ENCODE data around the gene STIM1. TPM values are rescaled to one million over a fixed set of nuclear protein-coding genes. Genes with fewer than 3 reads are reported as not detected.

The STIM1 gene
- total RNA-seq, 2 experiments from 2014 or later: 103 to 108 TPM

- no peak for DNase-seq
- Mint-ChIP-seq H3K27me3 (no peaks in the 10 kb centered on the region), H3K9me3 (peaks cover 5% of the 10 kb centered on the region), H3K4me3 (no peak overlapping the region), H3K27ac (no peak overlapping the region), H3K36me3 (ENCODE audit: low read depth) (peaks cover 60% of the 10 kb centered on the region), H3K4me1 (peaks cover 77% of the 10 kb centered on the region)
- ChIA-PET POLR2A (interaction anchor here (0.7 kb wide), 1 partner anchor 21 kb away, joined by 3 read pairs; no protein-coding TSS in a partner anchor), CTCF (interaction anchor here (0.5 to 3.4 kb wide), 10 partner anchors 8 to 113 kb away, joined by 3 to 18 read pairs (median 4); partner anchors contain the start of gene STIM1)
Observed at GRCh38 chr11:3967695-3968094, 112.2 kb downstream of the STIM1 start.

GRCh38 chr11:3969200-3969599 lies 113.7 kb downstream of the STIM1 start:
- peaks cover 74% of the 10 kb centered on the region for H3K4me1 Mint-ChIP-seq
- ChIA-PET POLR2A (no interaction called here), CTCF (interaction anchor here (1.0 to 3.4 kb wide), 4 partner anchors 26 to 144 kb away, joined by 3 to 18 read pairs (median 6); partner anchors contain the start of gene STIM1)
- DNase-seq: no peak
- no peaks in the 10 kb centered on the region for H3K27me3 Mint-ChIP-seq
- H3K36me3 Mint-ChIP-seq (ENCODE audit: low read depth): peaks cover 60% of the 10 kb centered on the region
- peaks cover 5% of the 10 kb centered on the region for H3K9me3 Mint-ChIP-seq
- H3K4me3 Mint-ChIP-seq: peak overlapping the region; percentile 32
- peak overlapping the region; percentile 84 for H3K27ac Mint-ChIP-seq

- CTCF ChIA-PET: interaction anchor here (0.6 to 3.4 kb wide), 6 partner anchors 12 to 122 kb away, joined by 3 to 18 read pairs (median 4); partner anchors contain the start of gene STIM1
- POLR2A ChIA-PET: no interaction called here
- H3K4me1 Mint-ChIP-seq: peaks cover 74% of the 10 kb centered on the region
- peaks cover 60% of the 10 kb centered on the region for H3K36me3 Mint-ChIP-seq (ENCODE audit: low read depth)
- DNase-seq: peak; percentile 51
- H3K9me3 Mint-ChIP-seq: peaks cover 5% of the 10 kb centered on the region
- H3K27me3 Mint-ChIP-seq: no peaks in the 10 kb centered on the region
- peak overlapping the region; percentile 23 for H3K4me3 Mint-ChIP-seq
- H3K27ac Mint-ChIP-seq: peak overlapping the region; percentile 84
Observed at GRCh38 chr11:3969613-3970012, 114.1 kb downstream of the STIM1 start.

- H3K9me3 Mint-ChIP-seq: peaks cover 5% of the 10 kb centered on the region
- peak overlapping the region; percentile 84 for H3K27ac Mint-ChIP-seq
- peaks cover 73% of the 10 kb centered on the region for H3K4me1 Mint-ChIP-seq
- H3K36me3 Mint-ChIP-seq (ENCODE audit: low read depth): peaks cover 59% of the 10 kb centered on the region
- ChIA-PET CTCF (interaction anchor here (0.6 to 1.7 kb wide), 6 partner anchors 12 to 122 kb away, joined by 3 to 8 read pairs (median 4); partner anchors contain the start of gene STIM1), POLR2A (no interaction called here)
- peak overlapping the region; percentile 23 for H3K4me3 Mint-ChIP-seq
- no peaks in the 10 kb centered on the region for H3K27me3 Mint-ChIP-seq
- no peak for DNase-seq
Observed at GRCh38 chr11:3970108-3970507, 114.6 kb downstream of the STIM1 start.

- Mint-ChIP-seq H3K36me3 (ENCODE audit: low read depth) (peaks cover 52% of the 10 kb centered on the region), H3K4me3 (no peak overlapping the region), H3K4me1 (peaks cover 59% of the 10 kb centered on the region), H3K27ac (no peak overlapping the region), H3K27me3 (no peaks in the 10 kb centered on the region), H3K9me3 (peaks cover 5% of the 10 kb centered on the region)
- ChIA-PET POLR2A (no interaction called here), CTCF (interaction anchor here (0.5 kb wide), 1 partner anchor 11 kb away, joined by 3 read pairs; no protein-coding TSS in a partner anchor)
- no peak for DNase-seq
Observed at GRCh38 chr11:3971756-3972404, 116.4 kb downstream of the STIM1 start.

GRCh38 chr11:3972431-3972830 lies 117.0 kb downstream of the STIM1 start:
- POLR2A ChIA-PET: no interaction called here
- H3K4me1 Mint-ChIP-seq: peaks cover 57% of the 10 kb centered on the region
- CTCF ChIA-PET: interaction anchor here (1.7 to 3.0 kb wide), 2 partner anchors 61 to 117 kb away, joined by 3 to 13 read pairs; partner anchors contain the start of gene STIM1
- peaks cover 49% of the 10 kb centered on the region for H3K36me3 Mint-ChIP-seq (ENCODE audit: low read depth)
- DNase-seq: no peak
- H3K4me3 Mint-ChIP-seq: no peak overlapping the region
- H3K27me3 Mint-ChIP-seq: no peaks in the 10 kb centered on the region
- no peak overlapping the region for H3K27ac Mint-ChIP-seq
- peaks cover 5% of the 10 kb centered on the region for H3K9me3 Mint-ChIP-seq

- Mint-ChIP-seq H3K4me1 (peaks cover 43% of the 10 kb centered on the region), H3K27ac (no peak overlapping the region), H3K4me3 (no peak overlapping the region), H3K27me3 (no peaks in the 10 kb centered on the region), H3K9me3 (no peaks in the 10 kb centered on the region), H3K36me3 (ENCODE audit: low read depth) (peaks cover 36% of the 10 kb centered on the region)
- DNase-seq: no peak
- ChIA-PET POLR2A (no interaction called here), CTCF (interaction anchor here (0.5 to 1.9 kb wide), 4 partner anchors 10 to 120 kb away, joined by 3 to 10 read pairs (median 3); no protein-coding TSS in a partner anchor)
Observed at GRCh38 chr11:3977078-3977477, 121.6 kb downstream of the STIM1 start.

- H3K27me3 Mint-ChIP-seq: no peaks in the 10 kb centered on the region
- H3K4me1 Mint-ChIP-seq: peaks cover 69% of the 10 kb centered on the region
Observed at GRCh38 chr11:3981084-3981633, 125.7 kb downstream of the STIM1 start.

GRCh38 chr11:3982431-3982830 lies 127.0 kb downstream of the STIM1 start:
- no peaks in the 10 kb centered on the region for H3K27me3 Mint-ChIP-seq
- peaks cover 72% of the 10 kb centered on the region for H3K4me1 Mint-ChIP-seq
- no peak overlapping the region for H3K4me3 Mint-ChIP-seq
- no peak for DNase-seq
- H3K27ac Mint-ChIP-seq: no peak overlapping the region
- ChIA-PET POLR2A (interaction anchor here (0.5 kb wide), 1 partner anchor 169 kb away, joined by 7 read pairs; no protein-coding TSS in a partner anchor), CTCF (interaction anchor here (1.0 to 1.4 kb wide), 2 partner anchors 15 to 133 kb away, joined by 3 read pairs; no protein-coding TSS in a partner anchor)
- H3K9me3 Mint-ChIP-seq: no peaks in the 10 kb centered on the region
- H3K36me3 Mint-ChIP-seq (ENCODE audit: low read depth): peaks cover 44% of the 10 kb centered on the region

More at GRCh38 chr11:3981084-3981633, 125.7 kb downstream of the STIM1 start:
- H3K27ac Mint-ChIP-seq: no peak overlapping the region
- H3K9me3 Mint-ChIP-seq: no peaks in the 10 kb centered on the region
- no peak for DNase-seq
- ChIA-PET POLR2A (no interaction called here), CTCF (interaction anchor here (1.4 kb wide), 1 partner anchor 14 kb away, joined by 3 read pairs; no protein-coding TSS in a partner anchor)
- no peak overlapping the region for H3K4me3 Mint-ChIP-seq
- H3K36me3 Mint-ChIP-seq (ENCODE audit: low read depth): peaks cover 37% of the 10 kb centered on the region

GRCh38 chr11:3983101-3983500 lies 127.6 kb downstream of the STIM1 start:
- DNase-seq: peak; percentile 33
- peaks cover 75% of the 10 kb centered on the region for H3K4me1 Mint-ChIP-seq
- H3K4me3 Mint-ChIP-seq: no peak overlapping the region
- H3K27me3 Mint-ChIP-seq: no peaks in the 10 kb centered on the region
- H3K9me3 Mint-ChIP-seq: no peaks in the 10 kb centered on the region
- H3K27ac Mint-ChIP-seq: peak overlapping the region; percentile 34
- ChIA-PET POLR2A (interaction anchor here (0.5 to 0.7 kb wide), 2 partner anchors 64 to 170 kb away, joined by 5 to 7 read pairs; no protein-coding TSS in a partner anchor), CTCF (interaction anchor here (0.6 to 2.9 kb wide), 4 partner anchors 90 to 340 kb away, joined by 3 to 9 read pairs (median 4); partner anchors contain the start of gene STIM1)
- H3K36me3 Mint-ChIP-seq (ENCODE audit: low read depth): peaks cover 49% of the 10 kb centered on the region

- Mint-ChIP-seq H3K4me1 (peaks cover 79% of the 10 kb centered on the region), H3K27ac (peak overlapping the region; percentile 6), H3K36me3 (ENCODE audit: low read depth) (peaks cover 49% of the 10 kb centered on the region), H3K4me3 (no peak overlapping the region), H3K9me3 (no peaks in the 10 kb centered on the region), H3K27me3 (no peaks in the 10 kb centered on the region)
- DNase-seq: peak; percentile 39
- CTCF ChIA-PET: interaction anchor here (0.8 to 2.9 kb wide), 6 partner anchors 10 to 166 kb away, joined by 3 to 9 read pairs (median 4); partner anchors contain the start of gene STIM1
- POLR2A ChIA-PET: no interaction called here
Observed at GRCh38 chr11:3984896-3985295, 129.4 kb downstream of the STIM1 start.

GRCh38 chr11:3985631-3986030 lies 130.2 kb downstream of the STIM1 start:
- ChIA-PET POLR2A (no interaction called here), CTCF (interaction anchor here (1.6 to 2.9 kb wide), 2 partner anchors 10 to 130 kb away, joined by 3 to 9 read pairs; partner anchors contain the start of gene STIM1)
- Mint-ChIP-seq H3K4me1 (peaks cover 82% of the 10 kb centered on the region), H3K9me3 (peaks cover 1% of the 10 kb centered on the region), H3K4me3 (no peak overlapping the region), H3K36me3 (ENCODE audit: low read depth) (peaks cover 47% of the 10 kb centered on the region), H3K27me3 (no peaks in the 10 kb centered on the region), H3K27ac (peak overlapping the region; percentile 34)
- no peak for DNase-seq

GRCh38 chr11:3986301-3986700 lies 130.8 kb downstream of the STIM1 start:
- Mint-ChIP-seq H3K4me1 (peaks cover 85% of the 10 kb centered on the region), H3K36me3 (ENCODE audit: low read depth) (peaks cover 49% of the 10 kb centered on the region), H3K27ac (peak overlapping the region; percentile 34), H3K9me3 (peaks cover 1% of the 10 kb centered on the region), H3K4me3 (no peak overlapping the region), H3K27me3 (no peaks in the 10 kb centered on the region)
- ChIA-PET POLR2A (no interaction called here), CTCF (no interaction called here)
- DNase-seq: no peak

Data from activated CD4-positive, alpha-beta T cell treated with anti-CD3 and anti-CD28 coated beads, Interleukin-2, amount 10 ng/mL, durations not matched to agents 7 days and 5 days (primary cell).